IMR-90 (cell line): ENCODE measurements around the gene NR1I2. TPM values are rescaled to one million over a fixed set of nuclear protein-coding genes. Genes with fewer than 3 reads are reported as not detected.

Experiments
- ATAC-seq: fragments of 200-7000 bp; cut with Tn5 transposase; 2 replicates; pipeline ENCODE4 v1.9.1; 2020; ENCODE audit warnings: low read depth, mild to moderate bottlenecking, moderate library complexity
- BruUV-seq: library from RNA; stranded (reverse); fragments of 400-500 nt; replicated peaks from 2 replicates; lab custom pipeline; 2021; lab: Mats Ljungman, UMichigan
- CTCF ChIA-PET: fragments of 300-600 bp; formaldehyde crosslinking; extraction: SDS; loops from one replicate; lab custom pipeline; 2021; ENCODE audit warnings: antibody characterized with exemption; lab: Yijun Ruan, JAX
- POLR2A ChIA-PET: fragments of 300-600 bp; sonication (Branson Sonifier 250); formaldehyde crosslinking; loops from one replicate; lab custom pipeline; 2022; ENCODE audit warnings: antibody characterized with exemption; ENCODE audit not compliant: unreplicated experiment; lab: Charles Lee
- DNase-seq: peaks from one replicate; pipeline ENCODE4 v3.0.0; 2013
- H2AFZ ChIP-seq: replicated peaks from 2 replicates; pipeline ENCODE3; 2013; ENCODE audit warnings: low read length, mild to moderate bottlenecking; ENCODE audit not compliant: poor library complexity
- H2AK5ac ChIP-seq: 2 replicates; pipeline ENCODE4 v1.6.1; 2013; ENCODE audit warnings: low read depth, low read length, inconsistent platforms
- H2AK9ac ChIP-seq: replicated peaks from 2 replicates; pipeline ENCODE3; 2013; ENCODE audit warnings: mild to moderate bottlenecking, low read depth, low read length, moderate library complexity; ENCODE audit not compliant: poor library complexity
- H2BK120ac ChIP-seq: 2 replicates; pipeline ENCODE4 v1.6.1; 2013; ENCODE audit warnings: low read depth, low read length, inconsistent platforms
- H2BK15ac ChIP-seq: 3 replicates; pipeline ENCODE4 v1.6.1; 2013; ENCODE audit warnings: low read depth, low read length, inconsistent platforms
- H2BK20ac ChIP-seq: 2 replicates; pipeline ENCODE4 v1.6.1; 2013; ENCODE audit warnings: low read depth, mild to moderate bottlenecking, inconsistent platforms, low read length, moderate library complexity
- H2BK5ac ChIP-seq: 2 replicates; pipeline ENCODE4 v1.6.1; 2013; ENCODE audit warnings: mild to moderate bottlenecking, low read depth, low read length, inconsistent platforms; ENCODE audit not compliant: poor library complexity, severe bottlenecking
- H3K14ac ChIP-seq: replicated peaks from 2 replicates; pipeline ENCODE4 v1.6.1; 2013; ENCODE audit warnings: low read depth, low read length, inconsistent platforms
- H3K18ac ChIP-seq: 2 replicates; pipeline ENCODE4 v1.6.1; 2013; ENCODE audit warnings: low read depth, low read length, control low read depth
- H3K23ac ChIP-seq: 2 replicates; pipeline ENCODE4 v1.6.1; 2013; ENCODE audit warnings: low read depth, low read length, inconsistent platforms
- H3K27ac ChIP-seq: 2 replicates; pipeline ENCODE4 v1.5.1; 2013; ENCODE audit warnings: mild to moderate bottlenecking, control low read depth, low read length; ENCODE audit not compliant: insufficient read depth
- H3K27me3 ChIP-seq: 2 replicates; pipeline ENCODE4 v1.6.1; 2013; ENCODE audit warnings: low read length; ENCODE audit not compliant: control insufficient read depth, insufficient read depth
- H3K36me3 ChIP-seq: 2 replicates; pipeline ENCODE4 v1.6.1; 2013; ENCODE audit warnings: low read length, mixed read lengths; ENCODE audit not compliant: control insufficient read depth, insufficient read depth
- H3K4ac ChIP-seq: 2 replicates; pipeline ENCODE4 v1.6.1; 2013; ENCODE audit warnings: low read depth, low read length, inconsistent platforms
- H3K4me1 ChIP-seq: 2 replicates; pipeline ENCODE4 v1.6.1; 2013; ENCODE audit warnings: low read length, mixed read lengths; ENCODE audit not compliant: control insufficient read depth, insufficient read depth
- H3K4me2 ChIP-seq: 2 replicates; pipeline ENCODE4 v1.6.1; 2013; ENCODE audit warnings: low read depth, mild to moderate bottlenecking, control low read depth, low read length, moderate library complexity
- H3K4me3 ChIP-seq: 2 replicates; pipeline ENCODE4 v1.5.1; 2013; ENCODE audit warnings: low read depth, mild to moderate bottlenecking, control low read depth, low read length, moderate library complexity; ENCODE audit not compliant: insufficient read depth
- H3K56ac ChIP-seq: 2 replicates; pipeline ENCODE4 v1.6.1; 2013; ENCODE audit warnings: low read length, inconsistent platforms; ENCODE audit not compliant: insufficient read depth; ENCODE audit errors: extremely low read depth
- H3K79me1 ChIP-seq, 2 experiments: 2 replicates each; pipeline ENCODE4 v1.6.1; 2013; ENCODE audit warnings: low read length in 2 of 2, inconsistent platforms in 1 of 2, low read depth in 1 of 2
- H3K9ac ChIP-seq: 2 replicates; pipeline ENCODE4 v1.6.1; 2013; ENCODE audit warnings: low read depth, low read length, control low read depth
- H3K9me1 ChIP-seq: 2 replicates; pipeline ENCODE4 v1.6.1; 2013; ENCODE audit warnings: low read length, inconsistent platforms; ENCODE audit not compliant: insufficient read depth
- H3K9me3 ChIP-seq: 2 replicates; pipeline ENCODE4 v1.6.1; 2013; ENCODE audit warnings: low read length; ENCODE audit not compliant: control insufficient read depth, insufficient read depth
- H4K20me1 ChIP-seq: 2 replicates; pipeline ENCODE4 v1.6.1; 2013; ENCODE audit warnings: low read length, inconsistent platforms; ENCODE audit not compliant: insufficient read depth
- H4K5ac ChIP-seq: 2 replicates; pipeline ENCODE4 v1.6.1; 2013; ENCODE audit warnings: mild to moderate bottlenecking, low read depth, low read length, control low read depth
- H4K8ac ChIP-seq, 2 experiments: 2 replicates each; pipeline ENCODE4 v1.6.1; 2013; ENCODE audit warnings: low read depth in 2 of 2, low read length in 2 of 2, control low read depth in 1 of 2, inconsistent platforms in 1 of 2
- H4K91ac ChIP-seq: 2 replicates; pipeline ENCODE4 v1.6.1; 2013; ENCODE audit warnings: low read depth, low read length, inconsistent platforms; ENCODE audit not compliant: insufficient read depth
- BHLHE40 ChIP-seq: fragments of 150-350 bp; IDR thresholded peaks from 2 replicates; pipeline ENCODE4 v1.6.1; 2016; ENCODE audit warnings: mild to moderate bottlenecking, low read depth, low read length
- CEBPB ChIP-seq: IDR thresholded peaks from 2 replicates; pipeline ENCODE4 v1.6.1; 2012; ENCODE audit warnings: low read depth, low read length, improper control_type of control experiment
- FOS ChIP-seq: fragments of 150-350 bp; IDR thresholded peaks from 2 replicates; pipeline ENCODE4 v1.6.1; 2016; ENCODE audit warnings: low read depth, low read length
- MAFK ChIP-seq: IDR thresholded peaks from 2 replicates; pipeline ENCODE4 v1.6.1; 2012; ENCODE audit warnings: low read depth, low read length, improper control_type of control experiment
- MAZ ChIP-seq: IDR thresholded peaks from 2 replicates; pipeline ENCODE4 v1.6.1; 2012; ENCODE audit warnings: low read depth, mild to moderate bottlenecking, low read length, improper control_type of control experiment, moderate library complexity, borderline replicate concordance
- MXI1 ChIP-seq: IDR thresholded peaks from 2 replicates; pipeline ENCODE4 v1.6.1; 2012; ENCODE audit warnings: low read depth, mild to moderate bottlenecking, low read length, moderate library complexity, borderline replicate concordance
- NFE2L2 ChIP-seq: fragments of 150-350 bp; IDR thresholded peaks from 2 replicates; pipeline ENCODE4 v1.6.1; 2016; ENCODE audit warnings: low read depth, mild to moderate bottlenecking, low read length
- POLR2A ChIP-seq: IDR thresholded peaks from 2 replicates; pipeline ENCODE4 v1.6.1; 2012; ENCODE audit warnings: mild to moderate bottlenecking, low read depth, low read length
- RAD21 ChIP-seq: IDR thresholded peaks from 2 replicates; pipeline ENCODE4 v1.6.1; 2012; ENCODE audit warnings: low read length, improper control_type of control experiment
- RFX5 ChIP-seq: IDR thresholded peaks from 2 replicates; pipeline ENCODE4 v1.8.0; 2012; ENCODE audit warnings: low read depth, mild to moderate bottlenecking, low read length, moderate library complexity
- SMC3 ChIP-seq: fragments of 150-350 bp; IDR thresholded peaks from 2 replicates; pipeline ENCODE4 v1.6.1; 2016; ENCODE audit warnings: low read depth, mild to moderate bottlenecking, antibody characterized with exemption, low read length, moderate library complexity
- WGBS, 2 experiments: methylation state at CpG; one replicate each; pipeline versions ENCODE4 v1.1.5 to v1.1.7; 2013; ENCODE audit warnings: missing lambda C conversion rate in 2 of 2; ENCODE audit not compliant: insufficient read length in 1 of 2; ENCODE audit errors: extremely low coverage in 2 of 2; 5-methylcytosine and 5-hydroxymethylcytosine counted together
- dilution Hi-C: fragments of 300-500 bp; cut with HindIII; formaldehyde crosslinking; loops from one replicate; pipeline ENCODE4 v1.14.3; 2018; ENCODE audit warnings: low sequenced_read_pairs; ENCODE audit not compliant: unreplicated experiment
- in situ Hi-C: fragments of 300-500 bp; cut with MboI; formaldehyde crosslinking; loops from 3 replicates; pipeline ENCODE4 v1.14.3; 2019; ENCODE audit warnings: low sequenced_read_pairs, inconsistent platforms, mixed read lengths
- intact Hi-C: fragments of 100-400 bp; cut with micrococcal nuclease; formaldehyde crosslinking; loops from 2 replicates; pipeline ENCODE4 v1.10.0; 2022
- polyA plus RNA-seq, 3 experiments: library from polyadenylated mRNA; depleted of rRNA; stranded (reverse); fragments of >200 nt; gene quantifications; 2 replicates each; pipeline ENCODE4 v1.2.3, GENCODE V29; 2012; ENCODE audit warnings: low replicate concordance in 1 of 3
- total RNA-seq: library from RNA; depleted of rRNA; stranded (reverse); fragments of >200 nt; gene quantifications from 2 replicates; pipeline ENCODE4 v1.2.3, GENCODE V29; 2012
- TF ChIP-seq, protein P1 (sequence below): conservative IDR thresholded peaks from 2 replicates; pipeline ENCODE4 v1.5.1; 2012; ENCODE audit warnings: mild to moderate bottlenecking, low read depth, low read length, improper control_type of control experiment
- TF ChIP-seq, protein P2 (sequence below): fragments of 150-350 bp; IDR thresholded peaks from 2 replicates; pipeline ENCODE4 v1.6.1; 2016; ENCODE audit warnings: low read depth, mild to moderate bottlenecking, low read length, moderate library complexity, borderline replicate concordance
- TF ChIP-seq, protein P3 (sequence below): fragments of 150-350 bp; IDR thresholded peaks from 2 replicates; pipeline ENCODE4 v1.6.1; 2017; ENCODE audit warnings: mild to moderate bottlenecking, antibody characterized with exemption, low read length, low read depth

Gene NR1I2
- total and polyA plus RNA-seq, 2 of the 4 experiments (the other 2 are of a cell fraction) = not detected

DNA sequence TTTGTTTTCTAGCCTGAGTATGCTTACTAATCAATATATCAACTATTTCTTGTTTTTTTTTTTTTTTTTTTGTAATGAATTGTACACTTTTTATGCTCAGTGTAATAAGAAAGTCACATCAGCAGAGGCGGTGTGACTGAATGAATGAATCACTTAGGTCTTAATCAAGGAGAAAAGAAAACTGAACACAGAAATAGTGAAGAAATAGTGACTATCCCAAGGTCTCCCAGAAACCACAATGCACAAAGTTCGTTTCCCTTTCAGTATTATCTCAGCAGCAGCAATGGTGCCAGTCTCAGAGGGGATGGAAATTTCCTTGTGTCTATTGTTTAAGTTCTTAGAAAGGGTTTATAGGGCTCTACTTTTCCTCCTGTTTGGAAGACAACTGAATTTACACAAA is 80.7 kb downstream of the NR1I2 start:
- no peak overlapping the region for H3K23ac ChIP-seq
- H3K9me3 ChIP-seq = peaks cover 6% of the 10 kb centered on the region
- no CpG with 5 or more reads among the region's 2 CpGs for WGBS, 2 experiments
- ChIA-PET POLR2A (no interaction called here), CTCF (no interaction called here)
- intact Hi-C loops = no loop called here
- no peak overlapping the region for H2BK20ac ChIP-seq
- no peak overlapping the region for H2AFZ ChIP-seq
- ATAC-seq = no peak
- H4K8ac ChIP-seq = no peak overlapping the region
- BruUV-seq = no TSS peak
- H2BK15ac ChIP-seq = no peak overlapping the region
- H2BK120ac ChIP-seq = no peak overlapping the region
- no peaks in the 10 kb centered on the region for H3K9me1 ChIP-seq
- H4K91ac ChIP-seq = no peak overlapping the region
- no peak overlapping the region for H4K5ac ChIP-seq
- no peak overlapping the region for H3K27ac ChIP-seq
- peaks cover 2% of the 10 kb centered on the region; the same call in 1 of the 2 replicates for H3K4me1 ChIP-seq
- no peak for DNase-seq
- no peak overlapping the region for H3K4me3 ChIP-seq
- H3K4ac ChIP-seq = no peak overlapping the region
- TF ChIP-seq MAFK (no peak), RFX5 (no peak), POLR2A (no peak), CEBPB (no peak), MXI1 (no peak), FOS (no peak), MAZ (no peak), RAD21 (no peak), SMC3 (no peak), BHLHE40 (no peak), NFE2L2 (no peak)
- TF ChIP-seq, protein P1, sequence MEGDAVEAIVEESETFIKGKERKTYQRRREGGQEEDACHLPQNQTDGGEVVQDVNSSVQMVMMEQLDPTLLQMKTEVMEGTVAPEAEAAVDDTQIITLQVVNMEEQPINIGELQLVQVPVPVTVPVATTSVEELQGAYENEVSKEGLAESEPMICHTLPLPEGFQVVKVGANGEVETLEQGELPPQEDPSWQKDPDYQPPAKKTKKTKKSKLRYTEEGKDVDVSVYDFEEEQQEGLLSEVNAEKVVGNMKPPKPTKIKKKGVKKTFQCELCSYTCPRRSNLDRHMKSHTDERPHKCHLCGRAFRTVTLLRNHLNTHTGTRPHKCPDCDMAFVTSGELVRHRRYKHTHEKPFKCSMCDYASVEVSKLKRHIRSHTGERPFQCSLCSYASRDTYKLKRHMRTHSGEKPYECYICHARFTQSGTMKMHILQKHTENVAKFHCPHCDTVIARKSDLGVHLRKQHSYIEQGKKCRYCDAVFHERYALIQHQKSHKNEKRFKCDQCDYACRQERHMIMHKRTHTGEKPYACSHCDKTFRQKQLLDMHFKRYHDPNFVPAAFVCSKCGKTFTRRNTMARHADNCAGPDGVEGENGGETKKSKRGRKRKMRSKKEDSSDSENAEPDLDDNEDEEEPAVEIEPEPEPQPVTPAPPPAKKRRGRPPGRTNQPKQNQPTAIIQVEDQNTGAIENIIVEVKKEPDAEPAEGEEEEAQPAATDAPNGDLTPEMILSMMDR = no peak
- TF ChIP-seq, protein P2, sequence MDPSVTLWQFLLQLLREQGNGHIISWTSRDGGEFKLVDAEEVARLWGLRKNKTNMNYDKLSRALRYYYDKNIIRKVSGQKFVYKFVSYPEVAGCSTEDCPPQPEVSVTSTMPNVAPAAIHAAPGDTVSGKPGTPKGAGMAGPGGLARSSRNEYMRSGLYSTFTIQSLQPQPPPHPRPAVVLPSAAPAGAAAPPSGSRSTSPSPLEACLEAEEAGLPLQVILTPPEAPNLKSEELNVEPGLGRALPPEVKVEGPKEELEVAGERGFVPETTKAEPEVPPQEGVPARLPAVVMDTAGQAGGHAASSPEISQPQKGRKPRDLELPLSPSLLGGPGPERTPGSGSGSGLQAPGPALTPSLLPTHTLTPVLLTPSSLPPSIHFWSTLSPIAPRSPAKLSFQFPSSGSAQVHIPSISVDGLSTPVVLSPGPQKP = no peak
- TF ChIP-seq, protein P3, sequence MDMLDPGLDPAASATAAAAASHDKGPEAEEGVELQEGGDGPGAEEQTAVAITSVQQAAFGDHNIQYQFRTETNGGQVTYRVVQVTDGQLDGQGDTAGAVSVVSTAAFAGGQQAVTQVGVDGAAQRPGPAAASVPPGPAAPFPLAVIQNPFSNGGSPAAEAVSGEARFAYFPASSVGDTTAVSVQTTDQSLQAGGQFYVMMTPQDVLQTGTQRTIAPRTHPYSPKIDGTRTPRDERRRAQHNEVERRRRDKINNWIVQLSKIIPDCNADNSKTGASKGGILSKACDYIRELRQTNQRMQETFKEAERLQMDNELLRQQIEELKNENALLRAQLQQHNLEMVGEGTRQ = no peak
- no peaks in the 10 kb centered on the region for H3K27me3 ChIP-seq
- H3K14ac ChIP-seq = no peak overlapping the region
- peaks cover 3 to 14% of the 10 kb centered on the region in 2 experiments; a peak in 3 of 4 replicates for H3K79me1 ChIP-seq
- no peak overlapping the region for H3K4me2 ChIP-seq
- H3K18ac ChIP-seq = no peak overlapping the region
- no peaks in the 10 kb centered on the region for H4K20me1 ChIP-seq
- no peak overlapping the region for H2BK5ac ChIP-seq
- peaks cover 9% of the 10 kb centered on the region for H3K36me3 ChIP-seq
- in situ Hi-C loops = no loop called here
- no peak overlapping the region for H2AK5ac ChIP-seq
- no peak overlapping the region for H2AK9ac ChIP-seq
- dilution Hi-C loops = no loop called here
- H3K9ac ChIP-seq = no peak overlapping the region
- no peak overlapping the region for H3K56ac ChIP-seq
